PC-9 (cell line): Measurements from ENCODE around the gene MORF4L1.

Experiments
- CTCF ChIP-seq: fragments of 200-600 bp; sonication (generic); conservative IDR thresholded peaks from 2 replicates; pipeline ENCODE4 v1.6.1; 2017; ENCODE audit warnings: mixed run types, antibody characterized with exemption, mild to moderate bottlenecking, moderate library complexity
- EZH2 ChIP-seq: fragments of 200-600 bp; sonication (generic); IDR thresholded peaks from 2 replicates; pipeline ENCODE4 v1.8.0; 2017; ENCODE audit warnings: antibody characterized with exemption, low read depth

- TF ChIP-seq EZH2 (no peak), CTCF (no peak)
Observed at GRCh38 chr15:78842519-78842918, 30.2 kb upstream of the MORF4L1 start.
